K562 (cell line): ENCODE measurements around the gene GALR3. TPM values are rescaled to one million over a fixed set of nuclear protein-coding genes. Genes with fewer than 3 reads are reported as not detected.

Experiments
- FOSL1 ChIP-seq: fragments of 200-800 bp; sonication (Bioruptor generic); conservative IDR thresholded peaks from 2 replicates; pipeline ENCODE4 v1.6.1; 2016; ENCODE audit warnings: missing genetic modification characterization, missing compliant biosample characterization
- GABPB1 ChIP-seq: sonication (generic); formaldehyde crosslinking; IDR thresholded peaks from 2 replicates; pipeline ENCODE4 v1.8.0; 2022; ENCODE audit warnings: mild to moderate bottlenecking, missing genetic modification reagents
- NCOR1 ChIP-seq: fragments of 450-650 bp; IDR thresholded peaks from 2 replicates; pipeline ENCODE4 v1.6.1; 2016; ENCODE audit warnings: mild to moderate bottlenecking, moderate library complexity
- PCBP1 ChIP-seq: fragments of 200-400 bp; formaldehyde crosslinking; IDR thresholded peaks from 2 replicates; pipeline ENCODE4 v1.6.1; 2018; ENCODE audit warnings: mild to moderate bottlenecking, low read depth, low read length; ENCODE audit not compliant: poor library complexity, severe bottlenecking
- RCOR1 ChIP-seq, 2 experiments: IDR thresholded peaks; 2 replicates each; pipeline ENCODE4 v1.6.1; 2012; ENCODE audit warnings: low read depth in 2 of 2, low read length in 2 of 2, borderline replicate concordance in 1 of 2, improper control_type of control experiment in 1 of 2
- SMC3 ChIP-seq: conservative IDR thresholded peaks from 2 replicates; pipeline ENCODE4 v1.6.1; 2011; ENCODE audit warnings: low read depth, low read length, improper control_type of control experiment; ENCODE audit not compliant: insufficient read depth
- TAF1 ChIP-seq: IDR thresholded peaks from 2 replicates; pipeline ENCODE4 v1.6.1; 2011; ENCODE audit warnings: mild to moderate bottlenecking, low read length, moderate library complexity; ENCODE audit not compliant: insufficient read depth, control insufficient read depth, severe bottlenecking; ENCODE audit errors: extremely low read depth
- TCF3 ChIP-seq: sonication (generic); formaldehyde crosslinking; IDR thresholded peaks from 2 replicates; pipeline ENCODE4 v1.4.0; 2020; ENCODE audit warnings: mild to moderate bottlenecking, missing genetic modification reagents
- ZBTB33 ChIP-seq: sonication (generic); formaldehyde crosslinking; IDR thresholded peaks from 2 replicates; pipeline ENCODE4 v1.8.1; 2023; ENCODE audit warnings: mild to moderate bottlenecking, missing genetic modification reagents
- ZNF263 ChIP-seq: sonication (generic); formaldehyde crosslinking; IDR thresholded peaks from 2 replicates; pipeline ENCODE4 v1.8.0; 2022; ENCODE audit warnings: mild to moderate bottlenecking, missing genetic modification reagents, borderline replicate concordance
- ZNF384 ChIP-seq: IDR thresholded peaks from 2 replicates; pipeline ENCODE4 v1.6.1; 2012; ENCODE audit warnings: low read depth, low read length, improper control_type of control experiment
- ZNF592 ChIP-seq: fragments of 450-650 bp; IDR thresholded peaks from 2 replicates; pipeline ENCODE4 v1.6.1; 2017; ENCODE audit warnings: antibody characterized with exemption, mild to moderate bottlenecking
- ZNF668 ChIP-seq: fragments of 250-450 bp; sonication (Bioruptor Pico); IDR thresholded peaks from 2 replicates; pipeline ENCODE4 v1.8.0; 2022; ENCODE audit warnings: mild to moderate bottlenecking, inconsistent platforms
- polyA plus RNA-seq, 8 experiments: library from polyadenylated mRNA; depleted of rRNA in 4 of 8; stranded (reverse) in 5 of 8; unstranded in 3 of 8; fragments of >200 nt; fragmentation: Nextera tagmentation in 2 of 8; fragmentation: Illumina TruSeq in 1 of 8; extraction: Ambion mirVana in 2 of 8; extraction: Trizol in 1 of 8; gene quantifications; 2 replicates each; pipeline versions ENCODE4 v1.2.1 to v1.2.3, GENCODE V29; 2011 to 2014; ENCODE audit warnings: inconsistent platforms in 1 of 8, missing spikeins in 1 of 8
- total RNA-seq, 7 experiments: library from RNA; depleted of rRNA in 6 of 7; stranded (reverse); fragments of >200 nt in 6 of 7; fragmentation: Illumina TruSeq in 2 of 7; extraction: Trizol in 2 of 7; gene quantifications; 2 replicates each; pipeline versions ENCODE4 v1.2.1 to v1.2.3, GENCODE V29; 2011 to 2021; ENCODE audit warnings: low replicate concordance in 1 of 7
- TF ChIP-seq, protein P1 (sequence below): sonication (generic); formaldehyde crosslinking; IDR thresholded peaks from 2 replicates; pipeline ENCODE4 v1.8.0; 2022; ENCODE audit warnings: mild to moderate bottlenecking, missing genetic modification reagents, borderline replicate concordance
- TF ChIP-seq, protein P2 (sequence below): sonication (generic); formaldehyde crosslinking; IDR thresholded peaks from 2 replicates; pipeline ENCODE4 v1.8.0; 2022; ENCODE audit warnings: missing genetic modification reagents, mild to moderate bottlenecking, moderate library complexity, borderline replicate concordance
- TF ChIP-seq, protein P3 (sequence below): IDR thresholded peaks from 3 replicates; pipeline ENCODE4 v1.6.1; 2011; ENCODE audit warnings: borderline replicate concordance, mild to moderate bottlenecking; ENCODE audit not compliant: insufficient read length, insufficient read depth

GALR3 gene
- total and polyA plus RNA-seq, 9 of the 15 experiments (the other 6 are each of a cell fraction or from before 2014, with no cell fraction given) = 0.13 TPM; not detected in 8

DNA sequence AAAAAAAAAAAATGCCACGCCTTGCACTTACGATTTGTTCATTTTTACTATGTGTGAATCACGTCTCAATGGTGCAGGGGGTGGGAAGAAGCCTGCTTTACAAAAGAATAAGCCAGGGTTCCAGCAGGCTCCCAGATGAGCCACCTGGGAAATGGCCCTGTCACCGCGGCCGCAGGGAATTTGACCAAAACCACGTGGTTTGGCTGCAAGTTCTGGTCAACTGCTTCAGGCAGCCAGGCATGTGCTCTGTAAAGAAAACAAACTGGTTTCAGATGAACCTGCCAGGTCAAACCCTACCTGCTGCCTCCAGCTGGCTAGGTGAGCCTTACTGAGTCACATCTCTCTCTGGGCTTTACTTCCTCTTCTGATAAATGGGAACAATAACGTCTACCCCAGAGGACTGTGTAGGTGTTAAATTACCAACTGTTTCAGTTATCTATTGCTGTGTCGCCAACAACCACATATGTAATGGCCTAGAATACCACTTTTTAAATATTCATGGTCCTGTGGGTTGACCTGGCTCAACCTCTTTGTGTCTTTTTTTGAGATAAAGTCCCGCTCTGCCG lies 46.0 kb upstream of the GALR3 start (continued):
- TF ChIP-seq PCBP1 (no peak), TAF1 (no peak), ZBTB33 (CRISPR knock-in tag) (no peak), FOSL1 (tag) (no peak), ZNF384 (0 out of 2 replicates have a peak, but pooled peaks have one; percentile 12), ZNF263 (CRISPR knock-in tag) (no peak; the same call in 1 of the 2 replicates), ZNF668 (CRISPR knock-in tag) (no peak), SMC3 (no peak), RCOR1 (IDR thresholded peaks at IDR 0.05; ENCODE audit: borderline replicate concordance in 1 of 2, low read depth in 2 of 2, low read length in 2 of 2) (0 out of 4 replicates have a peak, but pooled peaks of 1 of the 2 experiments have one; percentile 42), GABPB1 (CRISPR knock-in tag) (0 out of 2 replicates have a peak, but pooled peaks have one; percentile 24), ZNF592 (no peak), TCF3 (CRISPR knock-in tag) (peak; percentile 65), NCOR1 (peak; percentile 50; the same call in 1 of the 2 replicates)
- TF ChIP-seq, protein P1, sequence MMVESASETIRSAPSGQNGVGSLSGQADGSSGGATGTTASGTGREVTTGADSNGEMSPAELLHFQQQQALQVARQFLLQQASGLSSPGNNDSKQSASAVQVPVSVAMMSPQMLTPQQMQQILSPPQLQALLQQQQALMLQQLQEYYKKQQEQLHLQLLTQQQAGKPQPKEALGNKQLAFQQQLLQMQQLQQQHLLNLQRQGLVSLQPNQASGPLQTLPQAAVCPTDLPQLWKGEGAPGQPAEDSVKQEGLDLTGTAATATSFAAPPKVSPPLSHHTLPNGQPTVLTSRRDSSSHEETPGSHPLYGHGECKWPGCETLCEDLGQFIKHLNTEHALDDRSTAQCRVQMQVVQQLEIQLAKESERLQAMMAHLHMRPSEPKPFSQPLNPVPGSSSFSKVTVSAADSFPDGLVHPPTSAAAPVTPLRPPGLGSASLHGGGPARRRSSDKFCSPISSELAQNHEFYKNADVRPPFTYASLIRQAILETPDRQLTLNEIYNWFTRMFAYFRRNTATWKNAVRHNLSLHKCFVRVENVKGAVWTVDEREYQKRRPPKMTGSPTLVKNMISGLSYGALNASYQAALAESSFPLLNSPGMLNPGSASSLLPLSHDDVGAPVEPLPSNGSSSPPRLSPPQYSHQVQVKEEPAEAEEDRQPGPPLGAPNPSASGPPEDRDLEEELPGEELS (CRISPR knock-in tag) = no peak
- TF ChIP-seq, protein P2, sequence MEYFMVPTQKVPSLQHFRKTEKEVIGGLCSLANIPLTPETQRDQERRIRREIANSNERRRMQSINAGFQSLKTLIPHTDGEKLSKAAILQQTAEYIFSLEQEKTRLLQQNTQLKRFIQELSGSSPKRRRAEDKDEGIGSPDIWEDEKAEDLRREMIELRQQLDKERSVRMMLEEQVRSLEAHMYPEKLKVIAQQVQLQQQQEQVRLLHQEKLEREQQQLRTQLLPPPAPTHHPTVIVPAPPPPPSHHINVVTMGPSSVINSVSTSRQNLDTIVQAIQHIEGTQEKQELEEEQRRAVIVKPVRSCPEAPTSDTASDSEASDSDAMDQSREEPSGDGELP (CRISPR knock-in tag) = peak; percentile 63
- TF ChIP-seq, protein P3, sequence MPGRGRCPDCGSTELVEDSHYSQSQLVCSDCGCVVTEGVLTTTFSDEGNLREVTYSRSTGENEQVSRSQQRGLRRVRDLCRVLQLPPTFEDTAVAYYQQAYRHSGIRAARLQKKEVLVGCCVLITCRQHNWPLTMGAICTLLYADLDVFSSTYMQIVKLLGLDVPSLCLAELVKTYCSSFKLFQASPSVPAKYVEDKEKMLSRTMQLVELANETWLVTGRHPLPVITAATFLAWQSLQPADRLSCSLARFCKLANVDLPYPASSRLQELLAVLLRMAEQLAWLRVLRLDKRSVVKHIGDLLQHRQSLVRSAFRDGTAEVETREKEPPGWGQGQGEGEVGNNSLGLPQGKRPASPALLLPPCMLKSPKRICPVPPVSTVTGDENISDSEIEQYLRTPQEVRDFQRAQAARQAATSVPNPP = no peak
